H1 (cell line): Measurements from ENCODE around the gene ZNF765. TPM values are rescaled to one million over a fixed set of nuclear protein-coding genes. Genes with fewer than 3 reads are reported as not detected.
A peak's percentile ranks its signal among the peaks of the same experiment; 100 is the strongest.

Source experiments
- CBX5 ChIP-seq: fragments of 300-800, 300-1000 bp; sonication (generic); IDR thresholded peaks from 2 replicates; pipeline ENCODE4 v1.7.1; 2016; ENCODE audit warnings: antibody characterized with exemption, low read length, low read depth
- CHD2 ChIP-seq: IDR thresholded peaks from 2 replicates; pipeline ENCODE4 v1.6.1; 2012; ENCODE audit warnings: low read length, improper control_type of control experiment
- EP300 ChIP-seq, 2 experiments: IDR thresholded peaks; 1 replicate in 1 of 2; 2 replicates in 1 of 2; pipeline ENCODE4 v1.6.1; 2011 to 2012; ENCODE audit warnings: low read depth in 2 of 2, low read length in 2 of 2, mild to moderate bottlenecking in 2 of 2, borderline replicate concordance in 1 of 2, inconsistent platforms in 1 of 2, moderate library complexity in 1 of 2
- JUN ChIP-seq: IDR thresholded peaks from 2 replicates; pipeline ENCODE4 v1.6.1; 2011; ENCODE audit warnings: low read depth, mild to moderate bottlenecking, improper control_type of control experiment, low read length
- JUND ChIP-seq: IDR thresholded peaks from 2 replicates; pipeline ENCODE4 v1.6.1; 2011; ENCODE audit warnings: mild to moderate bottlenecking, improper control_type of control experiment, low read length
- KDM1A ChIP-seq: fragments of 200-600, 300-600 bp; sonication (generic); IDR thresholded peaks from 2 replicates; pipeline ENCODE4 v1.7.1; 2016; ENCODE audit warnings: mild to moderate bottlenecking, low read length, borderline replicate concordance
- NRF1 ChIP-seq: IDR thresholded peaks from 2 replicates; pipeline ENCODE4 v1.6.1; 2011; ENCODE audit warnings: mild to moderate bottlenecking, low read depth, low read length, improper control_type of control experiment
- SIX5 ChIP-seq: IDR thresholded peaks from 2 replicates; pipeline ENCODE4 v1.6.1; 2011; ENCODE audit warnings: mild to moderate bottlenecking, low read depth, low read length
- SP4 ChIP-seq: IDR thresholded peaks from 2 replicates; pipeline ENCODE4 v1.6.1; 2012; ENCODE audit warnings: low read length, inconsistent platforms
- SRF ChIP-seq: IDR thresholded peaks from 2 replicates; pipeline ENCODE4 v1.6.1; 2011; ENCODE audit warnings: mild to moderate bottlenecking, low read depth, low read length, moderate library complexity
- polyA plus RNA-seq, 7 experiments: library from polyadenylated mRNA; depleted of rRNA in 3 of 7; stranded (reverse) in 5 of 7; unstranded in 2 of 7; fragments of >200 nt in 5 of 7; fragments of 200-250 nt in 2 of 7; gene quantifications; 1 replicate in 5 of 7; 2 replicates in 1 of 7; 4 replicates in 1 of 7; pipeline versions ENCODE4 v1.2.1 to v1.2.3, GENCODE V29; 2011 to 2013; ENCODE audit warnings: missing spikeins in 2 of 7, mixed read lengths in 2 of 7
- total RNA-seq: library from RNA; stranded (reverse); fragmentation: NEBNext Ultra II Directional; extraction: Animal tissue kit (Norgen Biotek cat#: 25700); gene quantifications from 2 replicates; pipeline ENCODE4 v1.2.1, GENCODE V29; 2021
- TF ChIP-seq, protein P1 (sequence below): fragments of 300-600 bp; sonication (generic); IDR thresholded peaks from 2 replicates; pipeline ENCODE4 v1.7.1; 2012; ENCODE audit warnings: low read length, moderate library complexity, mild to moderate bottlenecking, inconsistent platforms; ENCODE audit not compliant: insufficient replicate concordance

The ZNF765 gene
- total and polyA plus RNA-seq, 2 of the 8 experiments (the other 6 are each of a cell fraction or from before 2014, with no cell fraction given), result 4.5 to 22.3 TPM

GRCh38 chr19:53365134-53365898 is 29.6 kb upstream of the ZNF765 start, which contains the start of gene ZNF525 (continued):
- TF ChIP-seq, protein P1, sequence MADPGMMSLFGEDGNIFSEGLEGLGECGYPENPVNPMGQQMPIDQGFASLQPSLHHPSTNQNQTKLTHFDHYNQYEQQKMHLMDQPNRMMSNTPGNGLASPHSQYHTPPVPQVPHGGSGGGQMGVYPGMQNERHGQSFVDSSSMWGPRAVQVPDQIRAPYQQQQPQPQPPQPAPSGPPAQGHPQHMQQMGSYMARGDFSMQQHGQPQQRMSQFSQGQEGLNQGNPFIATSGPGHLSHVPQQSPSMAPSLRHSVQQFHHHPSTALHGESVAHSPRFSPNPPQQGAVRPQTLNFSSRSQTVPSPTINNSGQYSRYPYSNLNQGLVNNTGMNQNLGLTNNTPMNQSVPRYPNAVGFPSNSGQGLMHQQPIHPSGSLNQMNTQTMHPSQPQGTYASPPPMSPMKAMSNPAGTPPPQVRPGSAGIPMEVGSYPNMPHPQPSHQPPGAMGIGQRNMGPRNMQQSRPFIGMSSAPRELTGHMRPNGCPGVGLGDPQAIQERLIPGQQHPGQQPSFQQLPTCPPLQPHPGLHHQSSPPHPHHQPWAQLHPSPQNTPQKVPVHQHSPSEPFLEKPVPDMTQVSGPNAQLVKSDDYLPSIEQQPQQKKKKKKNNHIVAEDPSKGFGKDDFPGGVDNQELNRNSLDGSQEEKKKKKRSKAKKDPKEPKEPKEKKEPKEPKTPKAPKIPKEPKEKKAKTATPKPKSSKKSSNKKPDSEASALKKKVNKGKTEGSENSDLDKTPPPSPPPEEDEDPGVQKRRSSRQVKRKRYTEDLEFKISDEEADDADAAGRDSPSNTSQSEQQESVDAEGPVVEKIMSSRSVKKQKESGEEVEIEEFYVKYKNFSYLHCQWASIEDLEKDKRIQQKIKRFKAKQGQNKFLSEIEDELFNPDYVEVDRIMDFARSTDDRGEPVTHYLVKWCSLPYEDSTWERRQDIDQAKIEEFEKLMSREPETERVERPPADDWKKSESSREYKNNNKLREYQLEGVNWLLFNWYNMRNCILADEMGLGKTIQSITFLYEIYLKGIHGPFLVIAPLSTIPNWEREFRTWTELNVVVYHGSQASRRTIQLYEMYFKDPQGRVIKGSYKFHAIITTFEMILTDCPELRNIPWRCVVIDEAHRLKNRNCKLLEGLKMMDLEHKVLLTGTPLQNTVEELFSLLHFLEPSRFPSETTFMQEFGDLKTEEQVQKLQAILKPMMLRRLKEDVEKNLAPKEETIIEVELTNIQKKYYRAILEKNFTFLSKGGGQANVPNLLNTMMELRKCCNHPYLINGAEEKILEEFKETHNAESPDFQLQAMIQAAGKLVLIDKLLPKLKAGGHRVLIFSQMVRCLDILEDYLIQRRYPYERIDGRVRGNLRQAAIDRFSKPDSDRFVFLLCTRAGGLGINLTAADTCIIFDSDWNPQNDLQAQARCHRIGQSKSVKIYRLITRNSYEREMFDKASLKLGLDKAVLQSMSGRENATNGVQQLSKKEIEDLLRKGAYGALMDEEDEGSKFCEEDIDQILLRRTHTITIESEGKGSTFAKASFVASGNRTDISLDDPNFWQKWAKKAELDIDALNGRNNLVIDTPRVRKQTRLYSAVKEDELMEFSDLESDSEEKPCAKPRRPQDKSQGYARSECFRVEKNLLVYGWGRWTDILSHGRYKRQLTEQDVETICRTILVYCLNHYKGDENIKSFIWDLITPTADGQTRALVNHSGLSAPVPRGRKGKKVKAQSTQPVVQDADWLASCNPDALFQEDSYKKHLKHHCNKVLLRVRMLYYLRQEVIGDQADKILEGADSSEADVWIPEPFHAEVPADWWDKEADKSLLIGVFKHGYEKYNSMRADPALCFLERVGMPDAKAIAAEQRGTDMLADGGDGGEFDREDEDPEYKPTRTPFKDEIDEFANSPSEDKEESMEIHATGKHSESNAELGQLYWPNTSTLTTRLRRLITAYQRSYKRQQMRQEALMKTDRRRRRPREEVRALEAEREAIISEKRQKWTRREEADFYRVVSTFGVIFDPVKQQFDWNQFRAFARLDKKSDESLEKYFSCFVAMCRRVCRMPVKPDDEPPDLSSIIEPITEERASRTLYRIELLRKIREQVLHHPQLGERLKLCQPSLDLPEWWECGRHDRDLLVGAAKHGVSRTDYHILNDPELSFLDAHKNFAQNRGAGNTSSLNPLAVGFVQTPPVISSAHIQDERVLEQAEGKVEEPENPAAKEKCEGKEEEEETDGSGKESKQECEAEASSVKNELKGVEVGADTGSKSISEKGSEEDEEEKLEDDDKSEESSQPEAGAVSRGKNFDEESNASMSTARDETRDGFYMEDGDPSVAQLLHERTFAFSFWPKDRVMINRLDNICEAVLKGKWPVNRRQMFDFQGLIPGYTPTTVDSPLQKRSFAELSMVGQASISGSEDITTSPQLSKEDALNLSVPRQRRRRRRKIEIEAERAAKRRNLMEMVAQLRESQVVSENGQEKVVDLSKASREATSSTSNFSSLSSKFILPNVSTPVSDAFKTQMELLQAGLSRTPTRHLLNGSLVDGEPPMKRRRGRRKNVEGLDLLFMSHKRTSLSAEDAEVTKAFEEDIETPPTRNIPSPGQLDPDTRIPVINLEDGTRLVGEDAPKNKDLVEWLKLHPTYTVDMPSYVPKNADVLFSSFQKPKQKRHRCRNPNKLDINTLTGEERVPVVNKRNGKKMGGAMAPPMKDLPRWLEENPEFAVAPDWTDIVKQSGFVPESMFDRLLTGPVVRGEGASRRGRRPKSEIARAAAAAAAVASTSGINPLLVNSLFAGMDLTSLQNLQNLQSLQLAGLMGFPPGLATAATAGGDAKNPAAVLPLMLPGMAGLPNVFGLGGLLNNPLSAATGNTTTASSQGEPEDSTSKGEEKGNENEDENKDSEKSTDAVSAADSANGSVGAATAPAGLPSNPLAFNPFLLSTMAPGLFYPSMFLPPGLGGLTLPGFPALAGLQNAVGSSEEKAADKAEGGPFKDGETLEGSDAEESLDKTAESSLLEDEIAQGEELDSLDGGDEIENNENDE, result no peak
- TF ChIP-seq CHD2 (no peak), JUN (no peak), EP300 (IDR thresholded peaks at IDR 0.05; ENCODE audit: borderline replicate concordance in 1 of 2, low read depth in 2 of 2, low read length in 2 of 2) (no peak), SRF (no peak), SP4 (no peak), CBX5 (no peak), JUND (0 out of 2 replicates have a peak, but pooled peaks have one; percentile 45), KDM1A (no peak), SIX5 (no peak), NRF1 (no peak)
